SHP77 treated with DMSO at 0.1 percent for 48 hours (cell line): Measurements from ENCODE around the gene PDGFRA.

ENCODE experiments used
- DNase-seq: peaks from one replicate; lab custom pipeline; 2025; lab: John Stamatoyannopoulos, UW

PDGFRA gene

DNA sequence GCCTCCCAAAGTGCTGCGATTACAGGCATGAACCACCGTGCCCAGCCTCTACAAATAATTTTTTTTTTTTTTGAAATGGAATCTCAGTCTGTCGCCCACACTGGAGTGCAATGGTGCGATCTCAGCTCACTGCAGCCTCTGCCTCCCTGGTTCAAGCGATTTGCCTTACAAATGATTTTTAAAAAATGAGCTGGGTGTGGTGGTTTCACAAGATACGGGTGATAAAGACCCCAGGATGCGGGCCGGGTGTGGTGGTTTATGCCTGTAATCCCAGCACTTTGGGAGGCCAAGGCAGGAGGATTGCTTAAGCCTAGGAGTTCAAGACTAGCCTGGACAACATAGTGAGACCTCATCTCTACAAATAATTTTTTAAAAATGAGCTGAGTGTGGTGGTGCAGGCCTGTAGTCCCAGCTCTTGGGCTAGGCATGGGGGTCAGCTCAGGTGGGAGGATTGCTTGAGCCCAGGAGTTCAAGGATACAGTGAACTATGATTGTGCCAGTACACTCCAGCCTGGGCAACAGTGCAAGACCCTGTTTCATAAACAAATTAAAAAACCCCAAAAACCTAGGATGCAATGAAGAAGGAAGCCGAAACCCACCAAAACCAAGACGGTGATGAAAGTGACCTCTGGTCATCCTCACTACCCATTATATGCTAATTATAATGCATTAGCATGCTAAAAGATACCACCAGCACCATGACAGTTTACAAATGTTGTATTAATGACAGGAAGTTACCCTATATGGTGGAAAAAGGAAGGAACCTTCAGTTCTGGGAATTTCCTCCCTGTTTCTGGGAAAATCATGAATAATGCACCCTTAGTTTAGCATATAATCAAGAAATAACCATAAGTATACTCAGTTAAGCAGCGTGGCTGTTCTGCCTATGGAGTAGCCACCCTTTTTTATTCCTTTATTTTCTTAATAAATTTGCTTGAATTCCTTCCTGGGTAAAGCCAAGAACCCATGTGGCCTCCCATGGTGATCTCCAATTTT is 27.7 kb downstream of the PDGFRA start:
- DNase-seq, result no peak

DNA sequence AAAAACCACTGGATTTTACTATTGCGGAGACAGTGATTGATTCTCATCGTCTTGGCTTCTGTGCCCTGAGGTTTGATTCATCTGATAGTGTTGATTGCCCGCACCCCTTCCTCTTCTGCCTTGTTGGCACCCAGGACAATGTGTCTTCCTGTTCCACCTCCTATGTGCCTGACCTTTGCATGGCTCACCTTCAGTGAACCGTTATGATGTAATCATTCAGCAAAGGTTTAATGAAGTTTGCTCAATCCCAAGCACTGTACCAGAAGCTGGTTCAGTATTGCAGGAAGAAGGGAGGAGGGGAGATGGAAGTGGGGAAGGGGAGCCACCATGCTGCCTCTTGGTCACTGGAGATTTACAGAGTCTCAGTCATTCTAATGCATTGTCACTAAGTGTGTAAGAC is 36.3 kb downstream of the PDGFRA start:
- no peak for DNase-seq

DNA sequence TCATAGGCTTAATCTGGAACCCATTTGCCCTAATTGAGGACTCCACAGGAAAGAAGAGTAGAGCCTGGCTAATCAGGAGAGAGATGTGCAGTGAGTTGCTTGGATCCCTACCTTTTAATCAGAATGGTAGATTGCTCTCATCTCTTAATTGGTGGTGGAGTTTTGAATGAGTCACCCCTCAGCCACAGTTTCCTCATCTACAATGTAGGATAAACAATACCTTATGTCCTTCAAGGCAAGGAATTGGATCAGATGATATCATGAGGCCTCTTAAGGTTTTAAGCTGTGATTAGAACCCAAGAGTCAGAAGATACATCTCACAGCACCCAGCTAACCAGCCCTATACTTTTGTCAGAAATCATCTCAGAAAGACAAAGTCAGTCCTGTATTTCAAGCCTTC is 39.1 kb downstream of the PDGFRA start:
- DNase-seq, result no peak

DNA sequence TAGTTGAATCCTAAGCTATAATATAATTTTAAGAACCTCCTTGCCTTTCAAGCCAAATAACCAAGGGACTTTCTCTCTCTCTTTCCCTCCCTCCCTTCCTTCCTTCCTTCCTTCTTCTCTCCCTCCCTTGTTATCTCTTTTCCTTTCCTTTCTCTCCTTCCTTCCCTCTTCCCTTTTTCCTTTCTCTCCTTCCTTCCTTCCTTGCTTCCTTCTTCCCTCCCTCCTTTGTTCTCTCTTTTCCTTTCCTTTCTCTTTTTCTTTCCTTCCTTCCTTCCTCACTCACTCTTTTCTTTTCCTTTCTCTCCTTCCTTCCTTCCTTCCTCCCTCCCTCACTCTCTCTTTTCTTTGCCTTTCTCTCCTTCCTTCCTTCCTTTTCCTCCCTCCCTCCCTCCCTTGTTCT is 42.4 kb downstream of the PDGFRA start:
- DNase-seq, result no peak

DNA sequence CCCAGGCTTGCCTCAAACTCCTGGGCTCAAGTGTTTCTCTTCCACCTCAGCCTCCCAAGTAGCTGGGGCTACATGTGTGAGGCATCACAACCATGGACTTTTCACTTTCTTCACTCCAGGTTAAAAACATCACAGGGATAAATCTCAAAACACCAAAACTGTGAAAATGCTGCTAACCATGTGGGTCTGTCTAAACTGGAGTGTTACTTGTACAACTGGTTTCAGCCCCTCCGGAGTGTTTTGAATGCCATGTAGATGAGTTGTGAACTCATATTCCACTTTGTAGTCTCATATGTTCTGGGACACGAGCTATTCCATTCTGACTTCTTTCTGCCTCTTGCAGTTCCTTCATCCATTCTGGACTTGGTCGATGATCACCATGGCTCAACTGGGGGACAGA is 43.0 kb downstream of the PDGFRA start:
- no peak for DNase-seq

DNA sequence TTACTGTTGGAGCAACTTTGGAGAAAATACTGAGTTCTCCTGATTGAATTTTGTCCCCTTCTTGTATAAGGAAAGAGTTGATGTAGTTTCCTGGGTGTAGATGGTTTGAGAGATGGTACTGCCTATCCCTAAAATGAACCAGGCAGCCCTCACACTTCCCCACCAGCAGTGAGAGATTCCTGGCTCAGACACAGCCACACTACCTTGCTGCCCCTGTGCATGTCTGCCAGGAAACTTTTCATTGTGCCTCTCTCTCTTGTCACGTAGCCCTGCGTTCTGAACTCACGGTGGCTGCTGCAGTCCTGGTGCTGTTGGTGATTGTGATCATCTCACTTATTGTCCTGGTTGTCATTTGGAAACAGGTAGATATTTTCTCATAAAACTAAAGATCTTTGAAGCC is 45.2 kb downstream of the PDGFRA start:
- no peak for DNase-seq

DNA sequence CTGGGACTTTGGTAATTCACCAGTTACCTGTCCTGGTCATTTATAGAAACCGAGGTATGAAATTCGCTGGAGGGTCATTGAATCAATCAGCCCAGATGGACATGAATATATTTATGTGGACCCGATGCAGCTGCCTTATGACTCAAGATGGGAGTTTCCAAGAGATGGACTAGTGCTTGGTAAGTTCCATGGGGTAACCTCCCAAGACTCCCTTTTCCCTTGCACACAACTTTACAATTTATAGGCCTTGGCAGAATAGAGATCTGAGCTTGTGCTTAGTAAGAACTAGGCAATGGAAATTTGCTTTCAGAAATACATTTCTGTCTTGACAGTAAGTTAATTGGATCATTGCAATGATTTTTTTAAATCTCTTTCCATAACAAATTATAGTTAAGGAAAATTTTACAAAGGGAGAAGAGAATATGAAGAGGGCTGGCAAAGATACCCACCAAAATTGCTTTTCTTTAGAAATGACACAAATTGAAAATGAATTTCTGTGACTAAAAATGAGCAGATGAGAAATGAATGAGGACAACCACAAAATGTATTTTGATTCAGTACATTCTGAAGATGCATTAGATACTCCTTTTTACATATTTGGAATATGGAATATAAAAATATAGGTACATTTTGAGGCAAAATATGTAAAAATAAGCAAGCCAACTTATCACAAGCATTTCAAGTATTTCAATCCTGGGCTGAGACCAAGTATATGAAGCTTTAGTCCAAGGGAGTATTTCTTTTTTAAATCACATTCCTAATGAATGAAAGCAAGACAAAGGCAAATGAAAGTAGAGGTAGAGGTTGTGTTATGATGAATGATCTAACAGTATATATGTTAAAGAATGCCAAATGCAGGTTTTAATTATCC is 45.9 kb downstream of the PDGFRA start:
- no peak for DNase-seq

DNA sequence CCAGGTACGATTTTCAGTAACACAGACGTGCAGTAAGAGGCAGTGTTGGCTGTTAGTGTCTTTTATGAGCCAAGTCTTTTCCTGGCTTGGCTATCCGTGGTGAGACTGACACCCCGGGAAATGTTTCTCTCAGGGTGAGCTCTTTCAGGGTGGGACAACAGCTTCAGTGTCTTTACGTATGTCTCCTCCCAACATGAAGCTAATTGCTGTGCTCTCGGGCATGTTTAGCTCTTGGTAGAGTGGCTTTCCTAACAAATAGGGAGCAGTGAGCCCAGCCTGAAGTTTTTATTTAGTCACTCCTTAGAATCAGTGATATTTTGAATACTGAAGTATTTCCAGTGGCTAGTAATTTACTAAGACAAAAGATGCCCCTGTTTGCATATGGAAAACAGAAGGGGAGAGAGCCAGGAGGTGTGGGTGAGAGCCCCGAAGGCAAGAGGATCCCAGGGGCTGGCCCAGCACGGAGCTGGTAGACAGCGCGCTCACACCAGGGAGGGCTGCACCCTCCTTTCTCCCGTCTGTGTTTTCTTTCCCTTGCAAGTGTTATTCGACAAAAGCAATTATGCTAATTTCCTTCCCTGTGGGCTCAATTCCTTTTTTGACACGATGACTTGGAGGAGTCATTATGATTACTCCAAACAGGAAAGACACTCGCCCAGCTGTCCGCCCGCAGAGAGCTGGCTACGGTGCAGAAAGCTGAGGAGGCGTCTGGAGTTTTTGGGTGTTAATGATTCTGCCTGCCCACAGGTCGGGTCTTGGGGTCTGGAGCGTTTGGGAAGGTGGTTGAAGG is 47.7 kb downstream of the PDGFRA start:
- DNase-seq, result no peak

DNA sequence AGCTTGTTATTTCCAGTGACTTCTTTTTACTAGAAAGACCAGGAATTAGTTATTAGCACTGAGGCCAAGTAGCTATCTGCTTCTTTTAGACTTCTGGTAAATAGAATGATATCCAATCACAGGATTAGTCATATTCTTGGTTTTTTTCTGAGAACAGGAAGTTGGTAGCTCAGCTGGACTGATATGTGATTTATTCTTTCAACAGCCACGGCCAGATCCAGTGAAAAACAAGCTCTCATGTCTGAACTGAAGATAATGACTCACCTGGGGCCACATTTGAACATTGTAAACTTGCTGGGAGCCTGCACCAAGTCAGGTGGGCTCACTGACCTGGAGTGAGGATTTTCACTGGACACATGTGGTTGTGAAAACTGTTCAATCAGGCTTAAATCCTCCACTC is 48.6 kb downstream of the PDGFRA start:
- no peak for DNase-seq

DNA sequence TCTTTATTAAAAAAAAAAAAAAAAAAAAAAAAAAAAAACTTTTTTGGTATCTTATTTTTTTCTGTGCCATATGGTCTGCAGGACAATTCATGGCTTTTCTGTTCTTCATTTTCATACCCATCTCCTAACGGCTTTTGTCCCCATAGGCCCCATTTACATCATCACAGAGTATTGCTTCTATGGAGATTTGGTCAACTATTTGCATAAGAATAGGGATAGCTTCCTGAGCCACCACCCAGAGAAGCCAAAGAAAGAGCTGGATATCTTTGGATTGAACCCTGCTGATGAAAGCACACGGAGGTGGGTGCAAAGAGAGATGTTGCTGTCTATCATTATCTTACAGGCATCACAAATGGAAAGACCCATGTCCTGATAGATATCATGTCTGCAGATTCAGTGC is 49.1 kb downstream of the PDGFRA start:
- DNase-seq, result no peak

DNA sequence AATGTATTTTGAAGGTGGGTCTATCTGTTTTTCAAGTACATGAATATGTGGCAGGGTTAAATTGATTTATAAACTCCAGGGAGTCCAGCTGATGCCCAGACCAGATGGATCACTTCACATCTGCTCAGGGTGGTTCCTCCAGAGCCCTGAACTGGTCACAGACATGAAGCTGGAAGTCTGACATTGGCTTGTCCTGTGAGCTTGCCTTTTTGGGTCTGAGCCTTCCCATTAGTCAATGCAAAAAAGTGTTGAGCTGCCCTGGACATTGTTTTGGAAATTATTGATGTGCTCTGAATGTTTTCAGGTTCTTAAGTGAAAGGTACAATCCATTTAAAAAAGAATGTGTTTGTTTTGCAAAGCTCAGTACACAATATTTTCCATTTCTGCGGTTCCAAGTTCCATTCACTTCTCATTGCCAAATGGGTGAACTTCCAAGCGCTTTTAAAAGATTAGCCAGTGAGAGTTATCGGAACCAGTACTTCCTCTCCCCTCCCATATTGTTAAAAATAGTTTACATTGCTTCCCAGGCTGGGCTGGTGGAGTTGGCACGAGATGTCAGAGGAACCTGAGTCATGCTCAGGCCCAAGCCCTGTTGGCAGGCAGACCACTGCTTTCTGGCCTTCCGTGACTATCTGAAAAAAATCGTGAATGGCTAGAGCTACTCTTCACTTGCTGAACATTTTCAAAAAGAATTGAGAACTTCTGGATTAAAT is 52.1 kb downstream of the PDGFRA start:
- DNase-seq, result no peak

DNA sequence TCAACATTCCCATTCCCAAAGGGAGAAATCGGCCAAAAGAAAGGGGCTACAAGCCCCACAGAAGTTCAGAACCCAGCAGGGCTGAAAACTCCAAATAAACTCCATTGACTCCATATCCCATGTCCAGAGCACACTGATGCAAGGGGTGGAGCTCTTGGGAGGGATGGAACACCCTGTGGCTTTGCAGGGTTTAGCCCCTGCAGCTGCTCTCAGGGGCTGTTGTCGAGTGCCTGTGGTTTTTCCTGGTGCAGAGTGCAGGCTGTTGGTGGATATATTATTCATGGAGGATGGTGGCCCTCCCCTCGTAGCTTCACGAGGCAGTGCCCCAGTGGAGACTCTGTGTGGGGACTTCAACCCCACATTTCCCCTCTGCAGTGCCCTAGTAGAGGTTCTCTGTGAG is 53.7 kb downstream of the PDGFRA start:
- no peak for DNase-seq

DNA sequence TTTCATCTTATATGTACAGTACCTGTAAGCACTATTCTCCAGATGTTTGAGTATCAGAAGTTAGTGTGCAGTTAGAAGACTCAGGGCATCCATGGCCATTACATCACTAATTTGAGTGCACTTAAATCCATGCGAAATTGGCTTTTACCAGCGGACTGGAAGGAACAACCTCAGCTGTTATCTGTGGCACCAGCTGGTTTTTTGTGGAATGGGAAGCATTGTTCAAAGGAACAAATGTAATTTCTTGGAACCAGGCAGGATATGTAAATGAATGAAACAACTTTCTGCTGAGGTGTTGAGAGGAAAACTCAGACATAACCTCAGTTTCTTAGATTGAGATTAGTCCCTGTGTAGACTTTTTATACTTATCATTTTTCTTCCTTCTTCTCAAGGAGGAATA is 60.2 kb downstream of the PDGFRA start:
- no peak for DNase-seq

DNA sequence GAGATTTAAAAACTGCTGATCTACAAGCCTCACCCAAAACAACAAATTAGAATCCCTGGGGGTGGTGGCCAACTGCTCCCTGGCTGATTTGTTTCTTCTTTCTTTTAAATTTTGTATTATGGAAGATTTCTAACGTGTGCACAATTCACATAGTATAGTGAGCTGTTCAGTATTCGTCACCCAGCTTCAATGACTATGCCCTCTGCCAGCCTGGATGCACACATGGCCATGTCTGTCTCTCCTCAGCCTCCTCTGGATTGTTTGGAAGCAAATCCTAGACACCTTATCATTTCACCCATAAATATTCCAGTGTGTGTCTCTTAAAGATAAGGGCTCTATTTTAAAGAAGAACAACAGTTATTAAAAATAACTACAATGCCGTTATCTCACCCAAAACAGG is 61.9 kb downstream of the PDGFRA start:
- no peak for DNase-seq

DNA sequence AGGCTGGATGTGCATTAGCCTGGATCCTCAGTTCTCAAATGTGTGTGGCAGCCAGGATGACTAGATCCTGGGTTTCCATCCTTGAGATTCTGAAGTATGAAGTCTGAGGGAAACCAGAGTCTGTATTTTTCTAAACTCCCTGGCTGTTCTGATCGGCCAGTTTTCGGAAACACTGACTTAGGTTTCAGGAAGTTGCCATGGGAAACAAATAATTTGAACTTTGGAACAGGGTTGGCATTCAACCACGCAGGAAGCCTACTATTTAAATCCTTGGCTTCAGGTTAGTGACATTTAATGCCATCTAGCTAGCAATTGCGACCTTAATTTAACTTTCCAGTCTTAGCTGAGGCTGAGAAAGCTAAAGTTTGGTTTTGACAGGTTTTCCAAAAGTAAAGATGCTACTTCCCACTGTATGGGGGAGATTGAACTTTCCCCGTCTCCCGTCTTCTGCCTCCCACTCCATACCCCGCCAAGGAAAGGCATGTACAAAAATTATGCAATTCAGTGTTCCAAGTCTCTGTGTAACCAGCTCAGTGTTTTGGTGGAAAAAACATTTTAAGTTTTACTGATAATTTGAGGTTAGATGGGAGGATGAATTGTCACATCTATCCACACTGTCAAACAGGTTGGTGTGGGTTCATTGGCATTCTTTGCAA is 67.6 kb downstream of the PDGFRA start:
- DNase-seq, result no peak

DNA sequence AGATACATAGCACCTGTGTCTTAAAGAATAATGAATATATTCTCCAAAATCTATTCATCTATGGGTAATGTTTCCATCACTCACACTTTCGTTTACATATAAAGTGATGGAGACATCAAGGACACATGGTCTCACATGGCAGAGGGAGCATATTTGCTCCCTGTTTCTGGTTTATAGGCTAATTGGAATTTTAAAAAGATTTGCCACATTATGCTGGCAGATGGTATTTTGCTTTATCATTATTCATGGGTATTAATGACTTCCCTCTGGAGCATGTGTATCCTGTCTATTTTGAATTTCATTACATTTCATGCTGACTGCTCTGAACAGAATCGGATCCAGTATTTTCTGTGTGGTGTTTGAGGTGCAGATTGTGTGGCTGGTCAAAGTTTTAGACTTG is 79.0 kb downstream of the PDGFRA start:
- no peak for DNase-seq

DNA sequence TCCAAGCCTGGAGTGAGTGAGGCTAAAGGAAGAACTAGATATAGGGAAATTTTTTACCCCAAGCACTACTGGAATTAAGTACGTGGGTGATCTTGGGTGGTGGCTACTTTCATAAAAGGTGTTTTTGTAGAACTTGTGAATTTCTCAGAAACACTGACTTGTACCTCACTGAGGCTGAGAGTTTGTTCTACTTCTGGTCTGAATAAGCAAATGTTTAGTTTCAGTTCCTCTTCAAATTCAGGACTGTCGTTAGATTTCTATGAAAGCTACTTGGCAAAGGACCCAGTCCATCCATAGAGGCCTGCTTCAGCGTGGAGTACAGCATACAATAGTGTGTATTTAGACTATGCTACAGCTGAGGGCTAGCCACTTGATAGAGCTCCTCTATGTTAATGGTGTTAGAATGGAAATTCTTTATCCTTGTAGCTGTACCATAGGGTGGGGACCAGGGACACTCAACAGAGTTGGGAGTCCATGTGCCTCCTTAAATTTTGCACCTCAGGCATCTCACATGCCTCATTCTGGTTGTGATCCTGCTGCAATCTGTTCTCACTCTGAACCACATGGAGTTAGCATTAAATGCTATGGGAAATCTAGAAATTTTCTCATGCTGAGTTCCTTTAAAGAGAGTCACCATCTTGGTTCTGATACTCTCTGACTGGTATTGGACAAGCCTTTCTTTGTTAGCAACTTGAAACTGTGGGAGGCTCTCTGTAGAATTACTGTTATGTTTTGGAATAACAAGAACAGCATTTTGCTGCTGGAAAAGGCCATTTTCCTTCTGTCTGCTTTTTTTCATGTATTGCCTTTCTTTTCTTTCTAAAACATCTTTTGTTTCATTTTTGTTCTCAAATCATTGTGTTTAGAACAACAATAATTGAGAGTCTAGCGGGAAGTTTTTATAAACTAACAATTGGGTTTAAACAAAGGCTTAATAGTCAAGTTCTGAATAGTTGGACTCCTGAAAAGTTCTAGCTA is 86.8 kb downstream of the PDGFRA start:
- DNase-seq, result no peak

DNA sequence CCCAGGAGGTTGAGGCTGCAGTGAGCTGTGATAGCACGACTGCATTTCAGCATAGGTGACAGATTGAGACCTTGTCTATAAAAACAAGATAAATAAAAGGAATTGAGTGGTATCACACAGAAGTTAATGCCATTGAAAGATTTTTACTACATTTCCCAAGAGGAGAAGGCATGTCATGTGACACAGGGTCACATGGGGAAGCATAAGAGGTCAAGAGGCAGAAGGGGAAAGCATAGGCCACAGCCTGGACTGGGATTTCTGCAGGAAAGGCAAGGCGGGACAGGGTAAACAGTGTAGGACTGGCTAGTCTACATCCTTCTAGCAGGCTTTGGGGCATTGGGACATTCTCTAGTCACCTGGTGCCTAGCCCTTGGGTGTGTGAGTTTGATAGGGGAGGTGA is 88.6 kb downstream of the PDGFRA start:
- DNase-seq, result no peak

DNA sequence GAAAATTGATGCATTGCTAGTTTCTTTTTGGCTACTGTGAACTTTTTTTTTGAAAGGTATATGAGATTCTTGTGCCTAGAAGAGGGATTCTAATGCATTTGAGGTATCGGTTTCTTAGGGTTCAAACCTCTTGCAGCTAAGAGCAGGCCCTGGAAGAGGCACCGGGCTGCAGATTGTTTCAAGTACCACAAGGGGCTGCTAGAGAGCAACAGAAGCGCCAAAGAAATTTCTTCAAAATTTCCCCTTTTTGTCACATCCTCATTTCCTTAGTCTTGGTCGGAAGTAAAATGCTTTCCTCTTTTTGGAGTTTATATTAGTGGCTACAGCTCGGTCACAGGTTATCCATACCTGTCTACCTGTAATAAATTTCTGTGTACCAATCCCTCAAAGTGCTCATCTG is 89.8 kb downstream of the PDGFRA start:
- peak; percentile 26 for DNase-seq
